ENCODE data around the gene VANGL2.

The VANGL2 gene

GRCh38 chr1:160363010-160363409, 37.4 kb upstream of the VANGL2 start:
- DNase-seq (ENCODE audit: low read depth in 1 of 2, low spot score in 1 of 2) = no peak
- in situ Hi-C loops (cut with HindIII; ENCODE audit: low pct_unique_long_range_greater_than_20kb, low sequenced_read_pairs) = no loop called here
- TF ChIP-seq JUND (IDR thresholded peaks at IDR 0.05; ENCODE audit: low read depth) = no peak

GRCh38 chr1:160363951-160364735, 36.2 kb upstream of the VANGL2 start:
- no peak for DNase-seq (ENCODE audit: low read depth in 1 of 2, low spot score in 1 of 2)
- TF ChIP-seq JUND (IDR thresholded peaks at IDR 0.05; ENCODE audit: low read depth) = no peak
- in situ Hi-C loops (cut with HindIII; ENCODE audit: low pct_unique_long_range_greater_than_20kb, low sequenced_read_pairs) = no loop called here

DNA sequence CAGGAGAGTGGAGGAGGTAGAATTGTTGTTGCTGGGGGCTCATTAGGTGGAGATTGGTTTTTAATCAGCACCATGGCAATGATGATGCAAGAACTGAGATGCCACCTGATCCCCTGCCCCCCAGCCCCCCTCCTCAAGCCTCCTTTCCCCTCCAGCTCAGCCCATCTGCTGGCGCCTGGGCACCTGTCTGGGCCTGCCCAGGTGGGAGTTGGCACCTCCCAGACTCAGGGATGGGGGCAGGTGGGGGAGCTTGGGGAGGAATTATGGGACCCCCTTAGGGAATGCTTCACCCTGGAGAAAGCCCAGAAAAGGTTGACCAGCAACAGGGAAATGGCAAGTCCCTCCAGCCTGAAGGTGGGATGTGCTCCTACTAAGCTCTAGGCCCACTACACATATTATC, 35.0 kb upstream of the VANGL2 start:
- in situ Hi-C loops (cut with HindIII; ENCODE audit: low pct_unique_long_range_greater_than_20kb, low sequenced_read_pairs) = no loop called here
- DNase-seq (ENCODE audit: low read depth in 1 of 2, low spot score in 1 of 2) = no peak
- no peak for TF ChIP-seq JUND (IDR thresholded peaks at IDR 0.05; ENCODE audit: low read depth)

GRCh38 chr1:160366731-160367515, 33.4 kb upstream of the VANGL2 start, which contains the start of gene NHLH1:
NHLH1 (plus strand) TSS chr1:160367071; CDS start chr1:160370732, 3,661 bp downstream.
- DNase-seq (ENCODE audit: low read depth in 1 of 2, low spot score in 1 of 2) = peak in 1 of 2 experiments; percentile 57
- in situ Hi-C loops (cut with HindIII; ENCODE audit: low pct_unique_long_range_greater_than_20kb, low sequenced_read_pairs) = no loop called here
- no peak for TF ChIP-seq JUND (IDR thresholded peaks at IDR 0.05; ENCODE audit: low read depth)

GRCh38 chr1:160367516-160367900, 32.9 kb upstream of the VANGL2 start:
- TF ChIP-seq JUND (IDR thresholded peaks at IDR 0.05; ENCODE audit: low read depth) = no peak
- DNase-seq (ENCODE audit: low read depth in 1 of 2, low spot score in 1 of 2) = no peak
- in situ Hi-C loops (cut with HindIII; ENCODE audit: low pct_unique_long_range_greater_than_20kb, low sequenced_read_pairs) = no loop called here

DNA sequence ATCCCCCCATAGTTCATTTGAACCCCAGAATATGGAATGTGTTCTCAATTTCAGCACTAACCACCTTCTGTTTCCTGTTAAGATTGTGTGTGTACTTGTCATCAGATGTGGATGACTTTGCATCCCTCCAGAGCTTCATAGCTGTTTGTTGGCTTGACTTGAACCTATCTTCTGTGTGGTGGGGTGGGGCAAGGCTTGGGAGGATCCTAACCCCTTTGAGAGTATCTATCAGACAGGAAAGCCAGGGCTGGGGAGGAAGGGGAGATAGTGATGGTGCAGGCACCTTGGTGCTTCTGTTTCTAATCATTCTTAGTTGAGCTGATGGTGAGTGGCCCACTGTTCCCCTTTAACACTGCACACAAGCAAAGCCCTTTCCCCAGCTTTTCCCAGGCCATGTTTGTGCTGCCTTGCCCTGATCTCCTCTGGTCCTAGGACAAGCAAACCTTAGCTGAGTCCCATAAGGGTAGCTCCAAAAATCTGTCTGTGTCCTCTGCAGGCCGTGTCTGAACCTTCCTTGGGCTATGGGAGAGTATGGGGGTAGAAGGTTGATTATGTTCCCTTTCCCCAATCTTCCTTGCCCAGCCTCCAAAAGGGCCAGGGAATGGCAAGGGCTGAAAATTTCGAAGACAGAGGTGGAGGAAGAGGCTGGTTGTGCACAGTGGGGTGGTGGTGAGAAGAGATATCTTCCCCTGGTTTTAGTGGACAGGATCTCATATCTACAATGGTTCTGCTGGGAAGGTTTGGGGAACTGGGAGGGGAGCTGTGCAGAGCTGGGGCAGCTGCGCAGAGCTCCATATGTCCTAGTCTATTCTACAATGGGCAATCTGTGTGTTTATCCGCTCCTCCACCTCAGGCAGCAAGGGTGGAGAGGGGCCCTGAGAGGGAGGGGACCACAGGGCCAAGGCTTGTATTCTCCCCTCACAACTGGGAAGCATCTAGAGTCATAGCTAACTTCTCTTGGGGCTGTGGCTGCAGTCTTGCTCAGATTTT, 32.1 kb upstream of the VANGL2 start:
- no peak for TF ChIP-seq JUND (IDR thresholded peaks at IDR 0.05; ENCODE audit: low read depth)
- in situ Hi-C loops (cut with HindIII; ENCODE audit: low pct_unique_long_range_greater_than_20kb, low sequenced_read_pairs) = no loop called here
- no peak for DNase-seq (ENCODE audit: low read depth in 1 of 2, low spot score in 1 of 2)

DNA sequence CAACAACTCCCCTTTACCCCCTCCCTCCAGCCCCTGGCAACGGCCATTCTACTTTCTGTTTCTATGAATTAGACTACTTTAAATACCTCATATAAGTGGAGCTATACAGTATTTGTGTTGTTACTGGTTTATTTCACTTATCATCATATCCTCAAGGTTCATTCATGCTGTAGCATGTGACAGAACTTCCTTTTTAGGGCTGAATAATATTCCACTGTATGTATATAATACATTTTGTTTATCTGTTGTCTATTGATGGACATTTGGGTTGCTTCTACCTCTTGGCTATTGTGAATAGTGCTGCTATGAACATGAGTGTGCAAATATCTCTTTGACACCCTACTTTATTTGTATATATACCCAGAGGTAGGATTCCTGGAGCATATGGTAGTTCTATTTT, 31.3 kb upstream of the VANGL2 start:
- in situ Hi-C loops (cut with HindIII; ENCODE audit: low pct_unique_long_range_greater_than_20kb, low sequenced_read_pairs) = no loop called here
- DNase-seq (ENCODE audit: low read depth in 1 of 2, low spot score in 1 of 2) = no peak
- no peak for TF ChIP-seq JUND (IDR thresholded peaks at IDR 0.05; ENCODE audit: low read depth)

GRCh38 chr1:160370561-160371345, 29.6 kb upstream of the VANGL2 start:
- DNase-seq (ENCODE audit: low read depth in 1 of 2, low spot score in 1 of 2) = no peak
- in situ Hi-C loops (cut with HindIII; ENCODE audit: low pct_unique_long_range_greater_than_20kb, low sequenced_read_pairs) = no loop called here
- no peak for TF ChIP-seq JUND (IDR thresholded peaks at IDR 0.05; ENCODE audit: low read depth)

- no peak for DNase-seq (ENCODE audit: low read depth in 1 of 2, low spot score in 1 of 2)
- no peak for TF ChIP-seq JUND (IDR thresholded peaks at IDR 0.05; ENCODE audit: low read depth)
- in situ Hi-C loops (cut with HindIII; ENCODE audit: low pct_unique_long_range_greater_than_20kb, low sequenced_read_pairs) = no loop called here
Measured at GRCh38 chr1:160371346-160371631, 29.1 kb upstream of the VANGL2 start.

- TF ChIP-seq JUND (IDR thresholded peaks at IDR 0.05; ENCODE audit: low read depth) = no peak
- no peak for DNase-seq (ENCODE audit: low read depth in 1 of 2, low spot score in 1 of 2)
- in situ Hi-C loops (cut with HindIII; ENCODE audit: low pct_unique_long_range_greater_than_20kb, low sequenced_read_pairs) = no loop called here
Measured at GRCh38 chr1:160371756-160372155, 28.6 kb upstream of the VANGL2 start.

DNA sequence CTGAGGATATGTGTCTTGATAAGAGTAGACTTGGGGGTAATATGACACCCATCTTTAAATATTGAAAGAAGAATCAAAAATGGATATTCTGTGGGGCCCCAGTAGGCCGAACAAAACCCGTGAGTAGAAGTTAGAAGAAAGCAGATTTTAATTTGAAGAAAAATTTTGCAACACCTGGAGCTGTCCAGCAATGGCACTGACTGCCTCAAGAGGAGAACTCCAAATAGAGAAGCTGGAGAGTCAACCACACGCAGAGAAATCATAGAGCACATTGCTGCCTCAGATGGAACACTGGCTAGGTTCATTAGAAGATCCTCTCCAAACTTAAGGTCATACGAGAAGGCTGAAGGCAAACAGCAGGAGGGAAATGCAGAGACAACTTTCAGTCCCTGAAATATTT, 26.7 kb upstream of the VANGL2 start:
- DNase-seq (ENCODE audit: low read depth in 1 of 2, low spot score in 1 of 2) = peak in 1 of 2 experiments; percentile 31
- in situ Hi-C loops (cut with HindIII; ENCODE audit: low pct_unique_long_range_greater_than_20kb, low sequenced_read_pairs) = no loop called here
- TF ChIP-seq JUND (IDR thresholded peaks at IDR 0.05; ENCODE audit: low read depth) = no peak
